BJ (cell line): ENCODE results near the gene PLD5. TPM values are rescaled to one million over a fixed set of nuclear protein-coding genes. Genes with fewer than 3 reads are reported as not detected.

ENCODE experiments used
- CTCF ChIA-PET: fragments of 350-600 bp; formaldehyde crosslinking; extraction: SDS; loops from one replicate; lab custom pipeline; 2021; ENCODE audit warnings: antibody characterized with exemption, inconsistent platforms; lab: Yijun Ruan, JAX
- POLR2A ChIA-PET: fragments of 300-600 bp; sonication (Branson Sonifier 250); formaldehyde crosslinking; extraction: SDS; loops from one replicate; lab custom pipeline; 2021; ENCODE audit warnings: antibody characterized with exemption; lab: Charles Lee
- DNase-seq: peaks from one replicate; pipeline ENCODE4 v3.0.0-alpha.2; 2011; ENCODE audit warnings: low read depth
- H3K27me3 ChIP-seq: 2 replicates; pipeline ENCODE4 v1.6.0; 2011; ENCODE audit warnings: low read length; ENCODE audit not compliant: control insufficient read depth, insufficient read depth
- H3K36me3 ChIP-seq: 2 replicates; pipeline ENCODE4 v1.5.1; 2011; ENCODE audit warnings: low read length; ENCODE audit not compliant: control insufficient read depth, insufficient read depth
- H3K4me3 ChIP-seq: 2 replicates; pipeline ENCODE4 v1.5.1; 2011; ENCODE audit warnings: low read depth, mild to moderate bottlenecking, control low read depth, low read length
- CTCF ChIP-seq: IDR thresholded peaks from 2 replicates; pipeline ENCODE4 v1.5.1; 2011; ENCODE audit warnings: low read depth, mild to moderate bottlenecking, control low read depth, inconsistent platforms, low read length, moderate library complexity; ENCODE audit not compliant: insufficient read depth
- polyA plus RNA-seq: library from polyadenylated mRNA; depleted of rRNA; stranded (reverse); fragments of >200 nt; gene quantifications from 2 replicates; pipeline ENCODE4 v1.2.3, GENCODE V29; 2011

The PLD5 gene
- polyA plus RNA-seq, 1 experiment = not detected

GRCh38 chr1:242162140-242162539, 362.4 kb downstream of the PLD5 start:
- POLR2A ChIA-PET = no interaction called here
- no peak for TF ChIP-seq CTCF
- no peaks in the 10 kb centered on the region for H3K36me3 ChIP-seq
- no peak overlapping the region for H3K4me3 ChIP-seq
- H3K27me3 ChIP-seq = no peaks in the 10 kb centered on the region
- CTCF ChIA-PET = no interaction called here
- no peak for DNase-seq

- no peak for TF ChIP-seq CTCF
- H3K4me3 ChIP-seq = no peak overlapping the region
- H3K36me3 ChIP-seq = no peaks in the 10 kb centered on the region
- ChIA-PET POLR2A (no interaction called here), CTCF (no interaction called here)
- no peaks in the 10 kb centered on the region for H3K27me3 ChIP-seq
- no peak for DNase-seq
These were observed 377.2 kb downstream of the PLD5 start for GRCh38 chr1:242147096-242147976.

- Histone ChIP-seq H3K27me3 (no peaks in the 10 kb centered on the region), H3K4me3 (no peak overlapping the region), H3K36me3 (no peaks in the 10 kb centered on the region)
- ChIA-PET POLR2A (no interaction called here), CTCF (no interaction called here)
- no peak for DNase-seq
- TF ChIP-seq CTCF = no peak
These were observed 377.8 kb downstream of the PLD5 start for GRCh38 chr1:242146652-242147051.

- CTCF ChIA-PET = no interaction called here
- Histone ChIP-seq H3K27me3 (no peaks in the 10 kb centered on the region), H3K36me3 (no peaks in the 10 kb centered on the region), H3K4me3 (no peak overlapping the region)
- no peak for DNase-seq
- POLR2A ChIA-PET = no interaction called here
- TF ChIP-seq CTCF = no peak
These were observed 383.7 kb downstream of the PLD5 start for GRCh38 chr1:242140836-242141235.

GRCh38 chr1:242139986-242140385, 384.5 kb downstream of the PLD5 start:
- no peak for TF ChIP-seq CTCF
- no peaks in the 10 kb centered on the region for H3K36me3 ChIP-seq
- ChIA-PET POLR2A (no interaction called here), CTCF (no interaction called here)
- H3K27me3 ChIP-seq = no peaks in the 10 kb centered on the region
- DNase-seq = no peak
- no peak overlapping the region for H3K4me3 ChIP-seq
